CD4-positive, alpha-beta T cell (primary cell): ENCODE measurements around the gene TOR1AIP1. TPM values are rescaled to one million over a fixed set of nuclear protein-coding genes. Genes with fewer than 3 reads are reported as not detected.

ENCODE experiments used
- ATAC-seq: fragments of 200-7000 bp; cut with Tn5 transposase; one replicate; pipeline ENCODE4 v1.10.0; 2022; ENCODE audit warnings: mild to moderate bottlenecking; ENCODE audit not compliant: poor library complexity
- CTCF ChIA-PET: fragments of 350-600 bp; sonication (Branson Sonifier 250); formaldehyde crosslinking; loops from one replicate; lab custom pipeline; 2021; ENCODE audit warnings: antibody characterized with exemption, inconsistent platforms; lab: Charles Lee
- POLR2A ChIA-PET: fragments of 350-600 bp; sonication (Branson Sonifier 250); formaldehyde crosslinking; loops from one replicate; lab custom pipeline; 2021; ENCODE audit warnings: antibody characterized with exemption, inconsistent platforms; lab: Charles Lee
- DNase-seq, 14 experiments: peaks; one replicate each; pipeline ENCODE4 v3.0.0-alpha.2; 2013 to 2020; ENCODE audit warnings: mixed read lengths in 2 of 14
- H3K27ac ChIP-seq, 2 donors: one replicate each; pipeline versions ENCODE4 v1.5.1 to v1.7.0; 2013; ENCODE audit warnings: low read length in 2 of 2, low read depth in 1 of 2, mild to moderate bottlenecking in 1 of 2
- H3K27me3 ChIP-seq, 2 experiments: 1 replicate in 1 of 2; 2 replicates in 1 of 2; pipeline versions ENCODE4 v1.6.1 to v1.7.0; 2013; ENCODE audit warnings: low read length in 2 of 2, control low read depth in 1 of 2, mild to moderate bottlenecking in 1 of 2, moderate library complexity in 1 of 2; ENCODE audit not compliant: insufficient read depth in 2 of 2, control insufficient read depth in 1 of 2
- H3K36me3 ChIP-seq: one replicate; pipeline ENCODE4 v1.6.1; 2013; ENCODE audit warnings: low read length, control low read depth; ENCODE audit not compliant: insufficient read depth
- H3K4me1 ChIP-seq: one replicate; pipeline ENCODE4 v1.6.1; 2013; ENCODE audit warnings: low read length, control low read depth; ENCODE audit not compliant: insufficient read depth
- H3K4me3 ChIP-seq: one replicate; pipeline ENCODE4 v1.5.1; 2013; ENCODE audit warnings: mild to moderate bottlenecking, low read length, moderate library complexity
- H3K9me3 ChIP-seq, 2 experiments: 1 replicate in 1 of 2; 2 replicates in 1 of 2; pipeline versions ENCODE4 v1.6.1 to v1.7.0; 2013; ENCODE audit warnings: low read length in 2 of 2, mild to moderate bottlenecking in 2 of 2, control low read depth in 1 of 2, moderate library complexity in 1 of 2; ENCODE audit not compliant: control insufficient read depth in 1 of 2, insufficient read depth in 1 of 2
- H3K27ac Mint-ChIP-seq: one replicate; pipeline ENCODE4 v1.8.0; 2020; ENCODE audit warnings: mixed read lengths
- H3K27me3 Mint-ChIP-seq: one replicate; pipeline ENCODE4 v1.8.0; 2021; ENCODE audit warnings: mixed read lengths
- H3K36me3 Mint-ChIP-seq: one replicate; pipeline ENCODE4 v1.8.0; 2021; ENCODE audit warnings: low read depth, mixed read lengths
- H3K4me1 Mint-ChIP-seq: one replicate; pipeline ENCODE4 v1.8.0; 2021; ENCODE audit warnings: low read depth, mixed read lengths
- H3K4me3 Mint-ChIP-seq: one replicate; pipeline ENCODE4 v1.8.0; 2020; ENCODE audit warnings: mild to moderate bottlenecking, mixed read lengths
- H3K9me3 Mint-ChIP-seq: one replicate; pipeline ENCODE4 v1.8.0; 2020; ENCODE audit warnings: mixed read lengths
- intact Hi-C, 2 experiments: fragments of 100-400 bp; cut with DNase I in 1 of 2; cut with micrococcal nuclease in 1 of 2; formaldehyde crosslinking; loops; one replicate each; pipeline versions ENCODE4 v1.15.1 to v1.9.0; 2023 to 2025; cut with DNase I, micrococcal nuclease
- total RNA-seq, 174 experiments: library from RNA in 2 of 174; stranded (reverse) in 2 of 174; gene quantifications; one replicate each; pipeline ENCODE4 v1.2.3 and lab custom pipeline; 2021 to 2026
- TF ChIP-seq, protein P1 (sequence below): fragments of 200-600 bp; IDR thresholded peaks from one replicate; pipeline ENCODE4 v1.8.0; 2022; ENCODE audit warnings: antibody characterized with exemption, mild to moderate bottlenecking

Gene TOR1AIP1
- total RNA-seq, 2 experiments from 2014 or later: 93.8 to 94.4 TPM

DNA sequence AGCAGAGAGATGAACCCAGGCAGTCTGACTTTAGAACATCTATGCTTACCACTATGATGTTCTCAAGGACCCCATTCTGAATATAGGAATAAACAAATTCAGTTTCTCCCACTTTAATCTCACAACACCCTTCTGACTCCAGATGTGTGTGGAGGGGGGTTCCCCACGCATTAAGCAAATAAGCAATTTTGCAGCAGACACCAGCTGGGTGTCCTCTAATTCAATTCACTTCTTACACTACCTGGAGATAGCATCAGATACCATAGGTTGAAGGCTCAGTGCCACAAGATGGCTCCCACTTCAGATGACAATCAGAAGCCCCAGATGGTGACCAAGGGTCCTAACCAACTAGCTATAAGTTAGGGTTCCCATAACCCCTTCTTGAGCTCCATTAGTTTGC, 42.2 kb downstream of the TOR1AIP1 start:
- Histone ChIP-seq H3K36me3 (peaks cover 9% of the 10 kb centered on the region), H3K9me3 (no peaks in the 10 kb centered on the region), H3K27ac (no peak overlapping the region), H3K27me3 (no peaks in the 10 kb centered on the region), H3K4me3 (no peak overlapping the region), H3K4me1 (no peaks in the 10 kb centered on the region)
- ChIA-PET CTCF (interaction anchor here (0.8 to 1.0 kb wide), 2 partner anchors 10 to 56 kb away, joined by 3 read pairs; no protein-coding TSS in a partner anchor), POLR2A (interaction anchor here (2.6 kb wide), 1 partner anchor 9 kb away, joined by 6 read pairs; no protein-coding TSS in a partner anchor)
- H3K27ac Mint-ChIP-seq: no peak overlapping the region
- intact Hi-C loops: no loop called here
- ATAC-seq (no peak), DNase-seq (no peak)
- peaks cover 24% of the 10 kb centered on the region for H3K36me3 Mint-ChIP-seq
- H3K4me1 Mint-ChIP-seq: no peaks in the 10 kb centered on the region
- TF ChIP-seq, protein P1, sequence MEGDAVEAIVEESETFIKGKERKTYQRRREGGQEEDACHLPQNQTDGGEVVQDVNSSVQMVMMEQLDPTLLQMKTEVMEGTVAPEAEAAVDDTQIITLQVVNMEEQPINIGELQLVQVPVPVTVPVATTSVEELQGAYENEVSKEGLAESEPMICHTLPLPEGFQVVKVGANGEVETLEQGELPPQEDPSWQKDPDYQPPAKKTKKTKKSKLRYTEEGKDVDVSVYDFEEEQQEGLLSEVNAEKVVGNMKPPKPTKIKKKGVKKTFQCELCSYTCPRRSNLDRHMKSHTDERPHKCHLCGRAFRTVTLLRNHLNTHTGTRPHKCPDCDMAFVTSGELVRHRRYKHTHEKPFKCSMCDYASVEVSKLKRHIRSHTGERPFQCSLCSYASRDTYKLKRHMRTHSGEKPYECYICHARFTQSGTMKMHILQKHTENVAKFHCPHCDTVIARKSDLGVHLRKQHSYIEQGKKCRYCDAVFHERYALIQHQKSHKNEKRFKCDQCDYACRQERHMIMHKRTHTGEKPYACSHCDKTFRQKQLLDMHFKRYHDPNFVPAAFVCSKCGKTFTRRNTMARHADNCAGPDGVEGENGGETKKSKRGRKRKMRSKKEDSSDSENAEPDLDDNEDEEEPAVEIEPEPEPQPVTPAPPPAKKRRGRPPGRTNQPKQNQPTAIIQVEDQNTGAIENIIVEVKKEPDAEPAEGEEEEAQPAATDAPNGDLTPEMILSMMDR: no peak
- no peak overlapping the region for H3K4me3 Mint-ChIP-seq
- no peaks in the 10 kb centered on the region for H3K27me3 Mint-ChIP-seq
- H3K9me3 Mint-ChIP-seq: no peaks in the 10 kb centered on the region

- ChIA-PET CTCF (interaction anchor here (1.3 kb wide), 1 partner anchor 8 kb away, joined by 3 read pairs; no protein-coding TSS in a partner anchor), POLR2A (interaction anchor here (0.8 kb wide), 1 partner anchor 42 kb away, joined by 4 read pairs; no protein-coding TSS in a partner anchor)
- H3K4me1 Mint-ChIP-seq: no peaks in the 10 kb centered on the region
- no peaks in the 10 kb centered on the region for H3K27me3 ChIP-seq
- H3K4me3 ChIP-seq: no peak overlapping the region
- DNase-seq: no peak
- H3K36me3 ChIP-seq: peaks cover 5% of the 10 kb centered on the region
- no peak overlapping the region for H3K27ac ChIP-seq
- no peak overlapping the region for H3K27ac Mint-ChIP-seq
- no peaks in the 10 kb centered on the region for H3K4me1 ChIP-seq
- no peaks in the 10 kb centered on the region for H3K9me3 Mint-ChIP-seq
- no peaks in the 10 kb centered on the region for H3K9me3 ChIP-seq
- intact Hi-C loops: no loop called here
- H3K27me3 Mint-ChIP-seq: no peaks in the 10 kb centered on the region
- H3K4me3 Mint-ChIP-seq: no peak overlapping the region
- TF ChIP-seq, protein P1: no peak
- peaks cover 16% of the 10 kb centered on the region for H3K36me3 Mint-ChIP-seq
- no peak for ATAC-seq
These were observed 43.2 kb downstream of the TOR1AIP1 start for GRCh38 chr1:179925302-179925701.

- intact Hi-C loops: no loop called here
- H3K4me1 Mint-ChIP-seq: no peaks in the 10 kb centered on the region
- ChIA-PET POLR2A (no interaction called here), CTCF (interaction anchor here (1.3 kb wide), 1 partner anchor 8 kb away, joined by 3 read pairs; no protein-coding TSS in a partner anchor)
- H3K4me3 ChIP-seq: no peak overlapping the region
- DNase-seq (no peak), ATAC-seq (no peak)
- H3K36me3 ChIP-seq: peaks cover 5% of the 10 kb centered on the region
- H3K9me3 ChIP-seq: no peaks in the 10 kb centered on the region
- H3K36me3 Mint-ChIP-seq: peaks cover 9% of the 10 kb centered on the region
- H3K9me3 Mint-ChIP-seq: no peaks in the 10 kb centered on the region
- H3K27ac ChIP-seq: no peak overlapping the region
- TF ChIP-seq, protein P1: no peak
- no peaks in the 10 kb centered on the region for H3K27me3 Mint-ChIP-seq
- no peak overlapping the region for H3K4me3 Mint-ChIP-seq
- H3K27me3 ChIP-seq: no peaks in the 10 kb centered on the region
- no peaks in the 10 kb centered on the region for H3K4me1 ChIP-seq
- no peak overlapping the region for H3K27ac Mint-ChIP-seq
These were observed 44.1 kb downstream of the TOR1AIP1 start for GRCh38 chr1:179925922-179926849.
